Stimulated activated CD4-positive, alpha-beta T cell treated with anti-CD3 and anti-CD28 coated beads, Interleukin-15, amount 100 ng/mL, for 24 hours (primary cell): Measurements from ENCODE around the gene IQSEC1.

ENCODE experiments used
- DNase-seq: peaks from one replicate; pipeline ENCODE4 v3.0.0-alpha.2; 2020

IQSEC1 gene

DNA sequence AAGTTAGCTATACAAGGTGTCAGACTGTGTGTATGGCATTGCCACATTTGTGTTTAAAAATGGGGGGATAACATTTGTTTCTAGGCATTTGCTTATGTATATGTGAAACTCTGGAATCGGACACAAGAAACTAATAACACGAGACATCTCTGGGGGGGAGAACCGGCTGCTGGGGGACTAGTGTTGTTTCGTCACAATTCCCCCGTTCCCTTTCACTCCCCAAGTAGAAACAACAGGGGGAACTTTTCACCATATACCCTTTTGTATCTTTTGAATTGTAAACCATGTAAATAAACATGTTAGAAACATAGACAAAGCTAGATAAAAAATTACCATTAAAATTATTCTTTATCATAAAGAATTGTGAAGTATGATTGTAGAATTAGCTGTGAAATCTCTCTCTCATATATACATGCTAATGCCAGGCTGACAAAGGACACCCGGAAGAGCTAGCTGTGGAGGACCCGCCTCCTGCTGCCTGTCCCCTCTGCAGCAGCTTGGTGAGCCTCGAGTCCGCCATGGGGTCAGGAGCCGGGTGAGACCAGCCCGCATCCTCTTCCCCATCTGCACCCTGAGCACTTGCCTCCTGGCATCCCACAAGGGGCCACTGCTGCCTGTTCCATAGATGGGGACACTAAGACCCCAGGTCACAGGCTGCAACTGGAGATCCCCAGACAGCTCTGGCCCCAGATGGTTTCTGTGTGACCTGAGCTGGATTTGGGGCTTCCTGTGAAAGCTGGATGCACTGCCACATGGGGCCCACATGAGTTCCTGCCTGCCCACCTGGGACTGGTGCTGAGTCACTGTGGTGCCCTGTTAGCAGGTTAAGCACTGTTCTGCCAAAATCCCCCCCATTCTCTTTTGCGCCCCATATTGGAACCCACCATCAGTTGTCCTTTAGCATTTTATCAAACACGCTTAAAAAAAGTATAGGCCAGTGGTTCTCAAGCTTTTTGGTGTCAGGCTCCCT is 91.6 kb downstream of the IQSEC1 start:
- DNase-seq, result no peak

DNA sequence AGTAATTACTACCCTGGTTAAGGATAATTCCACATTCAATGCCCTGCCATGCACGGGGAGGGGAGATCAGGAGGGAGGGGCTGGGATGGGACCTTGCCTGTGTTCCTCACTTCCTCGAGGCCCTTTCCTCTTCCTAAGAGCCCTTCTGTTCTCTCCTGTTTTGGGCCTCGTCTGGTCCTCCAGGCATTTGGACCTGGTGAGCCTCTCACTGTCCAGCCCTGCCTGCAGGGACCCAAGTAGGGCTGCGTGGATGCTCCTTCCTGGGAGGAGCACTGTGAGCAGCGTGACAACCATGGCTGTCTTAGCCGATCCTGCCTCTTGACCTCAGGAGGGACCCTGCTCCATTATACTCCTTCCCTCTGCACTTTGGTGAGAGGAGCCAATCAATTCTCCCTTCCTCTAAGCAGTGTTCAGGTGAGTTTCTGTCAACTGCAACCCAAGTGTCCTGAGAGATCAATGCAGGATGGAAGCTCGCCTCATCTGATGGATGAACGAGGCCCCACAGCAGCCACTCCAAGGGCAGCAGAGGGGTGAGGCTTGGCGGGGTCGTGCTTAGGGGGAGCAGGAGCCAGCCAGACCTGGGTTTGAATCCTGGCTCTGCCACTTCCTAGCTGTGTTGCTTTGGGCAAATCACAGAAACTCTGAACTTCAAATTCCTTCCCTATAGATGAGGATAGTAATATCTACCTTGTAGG is 92.5 kb downstream of the IQSEC1 start:
- no peak for DNase-seq

DNA sequence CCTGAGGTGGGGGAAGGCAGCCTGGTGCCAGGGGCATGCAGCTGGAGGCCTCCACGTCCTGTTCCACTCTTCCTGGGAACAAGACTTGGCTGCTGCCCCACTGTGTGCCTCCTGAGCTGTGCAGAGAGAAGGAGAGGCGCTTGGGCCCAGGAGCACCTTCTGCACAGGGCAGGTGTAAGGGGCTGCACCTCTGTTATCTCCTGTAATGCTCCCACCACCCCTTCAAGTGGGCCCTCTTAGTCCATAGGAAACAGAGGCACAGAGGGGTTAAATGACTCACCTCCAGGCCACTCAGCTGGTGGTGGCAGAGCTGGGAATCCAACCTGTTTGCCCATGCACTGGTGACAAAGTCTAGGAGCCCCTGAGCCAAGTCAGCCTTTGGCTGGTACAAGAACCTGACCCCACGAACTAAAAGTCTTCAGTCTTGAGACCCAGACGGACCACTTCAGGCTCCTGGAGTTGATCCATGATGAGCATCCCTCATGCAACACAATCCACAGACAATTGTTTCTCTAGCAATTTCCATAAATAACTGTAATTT is 93.2 kb downstream of the IQSEC1 start:
- DNase-seq, result no peak

DNA sequence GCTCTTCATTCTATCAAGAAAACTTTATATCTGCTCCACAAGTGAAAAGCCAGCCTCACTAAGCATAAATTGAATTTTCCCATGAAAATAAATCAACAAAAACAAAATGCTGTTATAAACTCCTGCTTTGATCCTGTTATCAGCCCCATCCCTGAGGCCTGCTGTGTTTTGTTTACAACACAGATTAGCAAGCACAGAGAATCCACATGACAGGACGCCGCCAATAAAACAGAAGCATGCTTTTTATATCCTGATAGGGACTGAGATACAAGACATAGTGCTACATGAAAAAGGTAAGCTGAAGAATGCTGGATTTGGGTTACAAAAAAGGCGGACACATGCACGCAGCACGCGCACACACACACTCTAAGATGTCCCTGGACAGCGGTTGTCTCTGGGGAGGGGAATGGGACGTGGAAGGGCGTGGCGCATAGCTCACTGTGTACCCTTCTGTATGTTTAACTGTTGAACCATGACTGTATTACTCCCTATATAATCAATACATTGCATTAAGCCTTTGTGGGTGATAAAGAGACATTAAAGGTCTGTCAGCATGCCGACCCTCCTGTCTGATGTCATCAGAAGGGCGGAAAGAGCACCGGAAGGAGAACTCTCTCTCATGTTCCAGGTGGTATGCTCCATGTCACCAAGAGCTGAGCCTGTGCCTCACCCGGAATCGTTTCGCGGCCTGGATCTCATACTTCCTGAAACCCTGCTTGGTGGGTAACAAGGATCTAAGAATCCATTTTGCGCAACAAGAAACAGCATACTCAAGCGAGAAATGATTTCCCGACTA is 93.9 kb downstream of the IQSEC1 start:
- DNase-seq, result no peak

DNA sequence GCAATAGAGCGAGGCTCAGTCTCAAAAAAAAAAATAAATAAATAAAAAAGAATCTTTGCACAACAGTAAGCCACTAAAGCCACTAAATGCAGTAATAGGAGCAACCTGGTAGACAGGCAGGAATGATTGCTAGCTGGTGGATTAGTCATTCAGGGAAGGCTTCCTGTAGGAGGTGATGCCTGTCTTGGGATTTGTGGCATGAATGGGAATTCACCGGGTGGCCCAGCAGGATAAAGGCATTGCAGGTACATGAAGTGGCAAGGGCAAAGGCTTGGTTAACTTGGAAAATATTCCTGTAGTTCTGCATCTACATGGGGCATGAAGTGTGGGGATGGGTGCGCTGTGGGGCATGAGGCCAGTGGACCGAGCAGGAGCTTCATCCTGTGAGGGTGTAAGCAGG is 94.5 kb downstream of the IQSEC1 start:
- no peak for DNase-seq

DNA sequence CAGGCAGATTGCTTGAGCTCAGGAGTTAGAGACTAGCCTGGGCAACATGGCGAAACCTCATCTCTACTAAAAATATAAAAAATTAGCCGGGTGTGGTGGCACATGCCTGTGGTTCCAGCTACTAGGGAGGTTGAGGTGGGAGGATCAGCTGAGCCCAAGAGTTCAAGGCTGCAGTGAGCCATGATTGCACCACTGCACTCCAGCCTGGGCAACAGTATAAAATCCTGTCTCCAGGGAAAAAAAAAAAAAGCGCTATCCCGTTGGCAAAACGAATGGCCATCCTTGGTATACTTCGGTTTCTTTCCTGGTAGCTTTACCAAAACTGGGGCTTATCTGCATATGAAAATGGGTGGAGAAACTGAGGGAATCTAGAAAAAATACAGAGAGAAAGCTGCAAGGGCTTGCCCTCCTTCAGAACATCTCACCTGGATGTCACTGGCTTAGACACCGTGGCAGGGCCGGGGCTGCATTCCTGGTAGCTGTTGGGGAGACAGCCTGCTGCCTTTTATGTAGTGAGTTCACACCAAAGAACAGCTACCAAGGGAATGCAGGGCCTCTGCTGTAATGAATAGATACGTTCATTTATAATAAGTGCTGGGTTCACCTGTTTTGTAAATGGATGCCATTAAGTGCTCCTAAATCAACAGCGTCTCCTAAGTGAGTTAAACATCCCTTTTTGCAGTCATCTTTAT is 96.0 kb downstream of the IQSEC1 start:
- DNase-seq, result no peak

DNA sequence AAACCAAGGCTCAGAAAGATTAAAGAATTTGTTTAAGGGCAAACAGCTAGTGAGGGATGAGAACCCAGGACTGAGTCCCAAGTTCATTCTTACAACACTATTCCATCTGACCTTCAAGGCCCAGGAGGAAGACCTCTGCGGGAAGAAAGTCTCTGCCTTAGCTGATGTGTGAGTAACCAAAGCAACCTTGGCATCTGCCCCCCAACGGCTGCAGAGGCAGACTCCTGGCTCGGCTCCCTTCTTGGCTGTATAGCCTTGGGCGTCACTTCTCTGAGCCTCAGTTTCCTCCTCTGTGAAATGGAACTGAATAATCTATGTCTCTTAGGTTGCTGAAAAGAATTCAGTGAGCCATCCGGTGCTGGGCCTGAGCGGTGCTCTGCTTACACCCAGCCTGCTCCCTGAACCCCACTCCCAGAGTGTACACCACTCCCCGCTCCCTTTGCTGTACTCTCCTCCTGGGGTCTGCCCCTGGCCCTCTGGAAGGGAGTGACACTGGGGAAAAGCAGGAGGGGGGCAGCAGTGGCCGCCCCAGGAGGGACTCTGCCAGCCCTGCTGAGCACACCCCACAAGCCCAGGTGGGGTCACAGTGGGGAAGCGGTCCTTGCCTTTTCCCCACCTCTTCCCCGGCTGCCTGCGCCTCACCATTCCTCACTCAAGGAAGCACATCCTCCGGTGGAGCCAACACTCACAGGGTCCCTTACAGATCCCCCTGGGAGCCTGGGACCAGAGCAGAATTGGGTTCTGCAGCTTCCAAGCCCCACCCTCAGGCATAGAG is 97.3 kb downstream of the IQSEC1 start:
- DNase-seq, result no peak

DNA sequence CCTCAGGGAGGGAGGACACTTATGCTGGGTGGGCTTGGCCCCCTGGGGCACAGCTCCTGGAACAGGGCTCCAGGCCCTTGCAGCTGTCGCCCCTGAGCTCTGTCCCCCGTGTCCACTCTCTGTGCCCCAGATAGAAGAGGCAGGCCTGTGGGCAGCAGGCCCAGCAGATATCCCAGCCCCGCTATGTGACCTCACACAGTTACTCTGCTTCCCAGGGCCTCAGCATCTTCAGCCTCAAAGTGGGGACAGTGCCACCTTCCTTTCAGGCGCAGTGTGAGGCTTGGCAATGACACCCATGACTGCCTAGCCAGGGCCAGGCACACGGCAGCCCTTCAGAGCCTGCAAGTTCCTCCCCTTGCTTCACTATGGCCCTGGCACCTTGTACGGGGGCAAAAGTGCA is 98.4 kb downstream of the IQSEC1 start:
- DNase-seq, result no peak

DNA sequence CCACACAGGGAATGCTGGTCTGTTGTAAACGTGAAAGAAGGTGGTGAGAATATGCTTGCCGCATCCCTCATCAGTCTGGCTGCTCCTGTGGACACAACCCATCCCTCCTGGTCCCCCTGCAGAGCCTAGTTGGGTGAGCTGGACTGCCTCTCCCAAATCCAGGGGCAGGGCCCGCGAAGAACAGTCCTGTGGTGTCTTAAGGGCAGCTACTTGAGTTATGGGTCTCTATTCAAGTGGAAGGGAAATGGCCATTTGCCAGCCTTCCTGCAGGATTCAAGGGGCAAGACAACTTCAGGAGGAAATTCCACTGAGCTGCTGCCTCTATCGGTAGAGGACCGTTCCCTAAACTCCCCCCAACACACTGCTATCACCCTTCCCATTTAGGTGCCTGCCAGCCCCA is 98.9 kb downstream of the IQSEC1 start:
- DNase-seq, result no peak

DNA sequence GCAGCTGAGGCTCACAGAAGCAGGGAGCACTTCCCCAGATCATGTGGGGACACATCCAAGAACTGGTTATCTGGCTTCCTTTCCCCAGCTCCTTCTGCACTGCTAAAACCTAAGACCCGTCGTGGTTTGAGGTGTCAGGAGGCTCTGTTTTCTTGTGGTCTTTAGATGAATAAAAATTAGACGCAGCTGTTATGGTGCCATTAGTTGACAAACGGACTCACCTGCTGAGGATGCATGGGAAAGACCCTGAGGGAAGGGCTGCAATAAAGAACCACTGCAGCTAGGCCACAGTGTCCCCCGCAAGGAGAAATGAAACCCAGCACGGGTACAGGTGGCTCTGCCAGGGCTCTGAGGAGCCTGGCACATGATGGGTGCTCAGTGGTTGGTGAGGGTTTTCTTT is 99.4 kb downstream of the IQSEC1 start:
- DNase-seq, result no peak

DNA sequence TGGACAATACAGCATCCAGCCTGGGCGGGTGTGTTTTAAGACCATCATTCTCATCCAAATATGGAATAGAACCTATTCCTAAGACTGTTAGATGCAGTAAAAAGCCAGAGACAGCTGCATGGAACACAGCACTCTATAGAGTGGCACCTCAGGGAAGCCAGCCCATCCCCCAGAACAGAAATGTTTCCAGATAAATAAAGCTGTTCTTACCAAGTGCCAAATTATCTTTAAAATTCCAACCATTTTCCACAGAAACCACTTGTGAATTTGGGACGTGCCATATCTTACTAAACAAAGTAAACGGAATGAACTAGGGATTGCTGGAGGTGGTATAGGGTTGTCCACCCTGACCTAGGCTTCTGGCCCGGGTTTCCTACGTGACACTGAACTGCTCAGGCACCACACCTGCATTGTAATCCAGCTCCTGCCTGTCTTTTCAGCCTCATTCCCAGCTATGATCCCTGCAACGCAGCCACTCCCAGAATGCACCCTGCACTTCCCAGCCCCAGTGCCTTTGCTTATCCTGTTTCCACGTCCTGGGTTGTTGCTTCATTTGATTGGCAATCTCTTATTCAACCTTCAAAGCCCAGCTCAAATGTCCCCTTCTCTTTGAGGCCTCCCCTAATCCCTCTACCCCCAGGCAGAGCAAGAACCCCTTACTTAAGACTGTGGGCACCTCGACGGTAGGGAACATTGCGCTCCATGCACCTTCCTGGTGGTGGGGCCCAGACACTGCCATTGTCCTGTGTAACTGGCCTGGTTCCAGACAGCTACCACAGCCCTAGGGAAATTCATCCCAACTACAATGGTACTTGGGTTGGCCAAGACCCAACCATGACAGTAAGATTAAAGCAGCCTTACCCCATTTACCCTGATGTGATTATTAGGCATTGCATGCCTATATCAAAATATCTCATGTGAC is 100.2 kb downstream of the IQSEC1 start:
- DNase-seq, result no peak

DNA sequence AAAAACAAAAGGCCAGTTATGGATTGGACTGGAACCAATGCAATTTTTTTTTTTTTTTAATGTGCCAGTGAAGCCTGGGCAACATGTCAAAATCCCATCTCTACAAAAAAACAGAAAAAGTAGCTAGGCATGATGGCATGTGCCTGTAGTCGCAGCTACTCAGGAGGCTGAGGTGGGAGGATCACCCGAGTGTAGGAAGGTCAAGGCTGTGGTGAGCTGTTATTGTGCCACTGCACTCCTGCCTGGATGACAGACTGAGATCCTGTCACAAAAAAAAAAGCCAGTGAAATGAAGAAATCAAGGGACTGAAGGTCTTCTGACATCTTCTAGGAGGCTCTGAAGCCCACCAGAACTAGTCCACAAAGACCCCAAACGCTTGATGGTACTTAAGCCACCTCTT is 101.2 kb downstream of the IQSEC1 start:
- no peak for DNase-seq

DNA sequence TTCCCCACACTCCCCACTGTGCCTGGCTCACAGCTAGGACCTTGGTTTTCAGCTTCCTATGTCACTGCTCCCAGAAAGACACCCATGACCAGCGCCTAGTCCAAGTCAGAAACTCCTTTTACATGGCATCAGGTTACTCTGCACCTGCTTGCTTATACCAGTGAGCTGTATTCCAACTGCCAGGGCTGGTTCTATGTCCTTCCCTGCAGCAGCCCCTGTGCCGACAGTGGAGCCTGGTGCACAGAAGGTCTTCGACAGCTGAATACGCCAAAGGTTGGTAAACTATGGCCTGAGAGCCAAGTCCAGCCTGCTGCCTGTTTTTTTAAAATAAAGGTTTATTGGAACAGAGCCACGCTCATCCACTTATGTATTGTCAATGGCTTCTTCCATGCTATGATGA is 102.5 kb downstream of the IQSEC1 start:
- DNase-seq, result no peak

DNA sequence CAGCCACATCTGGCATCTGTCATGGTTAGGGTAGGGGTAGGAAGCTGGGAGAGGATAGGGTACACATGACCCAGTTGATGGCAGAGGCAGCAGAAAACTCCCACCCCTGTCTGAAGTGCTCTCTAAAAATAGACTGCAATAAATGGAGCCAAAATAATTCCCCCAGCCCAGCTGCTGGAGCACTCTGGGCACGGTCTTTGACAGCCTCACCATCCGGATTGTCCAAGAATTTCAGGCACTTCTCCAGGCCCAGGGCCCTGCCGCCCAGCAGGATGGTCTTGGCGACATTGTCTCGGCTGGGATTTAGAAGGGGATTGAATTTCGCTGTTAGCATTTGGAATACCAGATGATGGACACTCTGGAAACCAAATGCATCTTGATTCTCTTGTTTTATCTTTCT is 103.7 kb downstream of the IQSEC1 start:
- DNase-seq, result no peak

DNA sequence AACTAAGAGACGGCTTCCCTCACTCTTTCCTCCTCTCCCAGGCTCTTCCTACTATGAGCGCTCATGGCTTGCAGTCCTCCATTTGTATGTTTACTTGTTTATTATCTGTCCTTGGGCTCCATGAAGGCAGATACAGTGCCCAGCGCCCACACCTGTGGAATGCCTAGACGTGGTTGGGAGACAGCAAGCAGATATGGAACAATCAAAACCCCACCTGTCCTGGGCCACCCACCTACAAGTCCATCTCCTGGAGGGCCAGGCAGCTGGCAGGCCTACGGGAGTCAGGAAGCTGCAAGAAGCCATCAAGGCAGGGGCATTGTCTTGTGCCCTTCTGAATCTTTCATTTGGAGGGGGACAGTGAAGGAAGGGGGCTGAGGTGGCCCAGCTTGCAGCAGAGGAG is 104.7 kb downstream of the IQSEC1 start:
- DNase-seq, result no peak

DNA sequence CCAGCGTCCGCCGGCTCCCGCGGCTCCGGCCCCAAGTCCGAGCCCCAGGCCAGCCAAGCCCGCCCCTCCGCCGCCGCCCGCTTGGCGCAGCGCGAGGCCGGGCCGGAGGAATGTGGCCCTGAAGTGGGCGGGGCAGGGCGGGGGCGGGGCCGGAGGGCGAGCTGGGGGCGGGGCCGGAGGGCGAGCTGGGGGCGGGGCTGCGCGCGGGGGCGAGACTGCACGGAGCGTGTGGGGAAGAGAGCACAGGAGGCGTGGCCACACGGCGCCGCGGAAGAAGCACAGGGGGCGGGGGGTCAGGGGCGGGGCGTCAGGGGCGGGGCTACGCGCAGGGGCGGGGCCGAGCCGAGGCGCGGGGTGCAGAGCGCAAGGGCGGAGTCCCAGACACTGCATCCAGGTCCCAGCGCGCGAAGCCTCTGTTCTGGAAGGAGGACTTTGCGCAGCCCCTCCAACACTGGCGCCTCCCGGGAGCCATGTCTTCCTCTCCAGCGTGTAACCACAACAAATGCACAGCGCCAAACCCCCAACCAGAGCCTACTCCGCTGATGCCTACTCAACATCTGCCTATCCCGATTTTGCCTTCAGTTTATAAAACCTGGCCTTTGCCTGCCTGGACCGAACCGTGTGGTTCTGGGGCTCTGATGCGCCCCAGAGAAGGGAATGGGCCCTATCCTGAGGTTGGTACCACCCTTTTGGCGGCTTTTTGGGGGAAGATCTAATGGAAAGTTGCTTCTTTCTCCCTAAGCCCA is 105.5 kb downstream of the IQSEC1 start:
- peak; percentile 91 for DNase-seq

DNA sequence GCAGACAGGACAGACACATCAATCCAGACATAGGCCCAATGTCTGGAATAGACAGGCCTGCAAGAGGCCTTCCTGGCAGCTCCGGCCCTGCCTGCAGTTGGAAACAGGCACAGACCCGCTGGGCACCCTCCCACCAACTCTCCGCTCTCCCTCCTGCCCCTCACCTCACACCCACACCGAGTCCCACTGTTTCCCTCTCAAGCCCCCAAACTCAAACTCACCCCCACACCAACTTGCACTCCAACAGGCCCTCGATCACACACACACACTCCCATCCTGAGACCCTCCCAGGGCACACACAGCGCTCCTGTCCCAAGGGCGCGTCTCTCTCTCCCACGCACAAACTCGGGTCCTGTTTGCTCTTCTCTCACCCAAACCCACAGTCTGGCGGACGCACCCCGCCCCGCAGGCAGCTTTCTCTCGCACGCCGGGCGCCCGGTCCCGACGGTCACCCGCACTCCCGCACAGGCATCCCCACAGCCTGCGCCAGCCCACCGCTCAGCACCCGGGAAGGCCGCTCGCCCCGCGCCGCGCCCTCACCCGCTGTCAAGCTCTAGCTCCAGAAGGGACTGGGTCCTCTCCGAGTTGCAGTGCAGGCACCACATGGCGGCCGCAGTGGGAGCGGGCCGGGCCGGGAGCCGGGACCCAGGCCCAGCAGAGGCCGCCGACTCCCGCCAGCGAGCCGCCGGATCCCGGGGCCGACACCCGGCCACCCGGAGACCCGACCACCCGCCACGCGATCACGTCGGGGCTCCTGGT is 106.2 kb downstream of the IQSEC1 start:
- peak; percentile 40 for DNase-seq

DNA sequence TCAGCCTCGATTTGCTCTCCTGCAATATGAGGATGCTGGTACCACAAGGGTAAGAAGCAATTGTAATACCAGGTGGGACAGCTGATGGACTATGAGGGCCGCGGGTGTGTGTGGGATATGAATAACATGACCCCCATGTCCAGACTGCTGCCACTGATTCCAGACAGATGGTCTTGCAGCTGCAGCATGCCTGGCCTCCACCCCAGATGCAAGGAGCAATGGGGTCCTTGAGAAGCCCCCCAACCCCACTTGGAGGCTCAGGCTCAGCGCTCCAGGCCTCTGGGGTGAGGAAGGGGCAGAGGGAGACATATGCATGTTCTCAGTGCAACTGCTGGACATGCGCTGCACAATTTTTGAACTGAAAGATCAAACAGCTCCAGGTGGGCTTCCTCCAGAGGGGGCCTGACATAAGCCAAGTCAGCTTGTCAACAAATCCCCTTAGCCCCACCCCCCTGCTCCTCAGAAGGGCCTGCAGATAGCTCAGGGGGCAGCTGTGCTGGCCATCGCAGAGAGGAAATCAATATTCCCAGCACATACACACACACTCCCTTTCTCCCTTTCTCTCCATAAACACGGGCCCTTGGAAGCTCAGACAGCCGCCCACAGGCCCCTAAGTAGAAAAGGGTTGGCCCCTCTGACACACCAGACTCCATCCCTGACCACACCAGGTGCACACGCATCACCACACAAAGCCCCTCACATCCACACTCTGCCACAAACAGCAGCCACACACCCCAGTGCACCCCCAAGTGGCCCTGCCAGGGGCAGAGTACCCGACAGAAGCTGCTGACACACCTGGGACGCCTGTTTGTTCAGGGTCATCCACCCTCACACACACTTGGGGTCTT is 107.0 kb downstream of the IQSEC1 start:
- peak; percentile 16 for DNase-seq
